HG02759 (cell line): Measurements from ENCODE around the gene SLC25A6.
"Not testable (repeated sequence)": the region's sequence is repeated elsewhere in the genome, so short reads cannot be mapped to it uniquely, and the experiment has no call there.

Experiments used
- ATAC-seq: cut with Tn5 transposase; IDR thresholded peaks from one replicate; pipeline ENCODE4 v1.9.1; 2021; ENCODE audit warnings: mild to moderate bottlenecking, moderate library complexity; ENCODE audit not compliant: unreplicated experiment

The SLC25A6 gene

GRCh38 chrX:1390621-1391369 is 1.1 kb downstream of the SLC25A6 start:
- no peak for ATAC-seq

- no peak for ATAC-seq
Measured at GRCh38 chrX:1389993-1390285, 2.0 kb downstream of the SLC25A6 start.

GRCh38 chrX:1389181-1389992 is 2.5 kb downstream of the SLC25A6 start:
- ATAC-seq = no peak

GRCh38 chrX:1388651-1389050 is 3.3 kb downstream of the SLC25A6 start:
- no peak for ATAC-seq

GRCh38 chrX:1387141-1387776 is 4.7 kb downstream of the SLC25A6 start:
- ATAC-seq = no peak

GRCh38 chrX:1386338-1387127 is 5.4 kb downstream of the SLC25A6 start:
- ATAC-seq = no peak

- ATAC-seq = no peak
Measured at GRCh38 chrX:1385253-1386223, 6.4 kb downstream of the SLC25A6 start.

GRCh38 chrX:1384658-1385252 is 7.2 kb downstream of the SLC25A6 start:
- ATAC-seq = no peak

GRCh38 chrX:1380672-1381233 is 11.2 kb downstream of the SLC25A6 start:
- ATAC-seq = no peak

- ATAC-seq = no peak
Measured at GRCh38 chrX:1378306-1378759, 13.6 kb downstream of the SLC25A6 start.

GRCh38 chrX:1368385-1368698 is 23.6 kb downstream of the SLC25A6 start:
- ATAC-seq = no peak

- ATAC-seq = not testable (repeated sequence)
Measured at GRCh38 chrX:1366363-1366762, 25.6 kb downstream of the SLC25A6 start.

GRCh38 chrX:1361910-1362309 is 30.0 kb downstream of the SLC25A6 start:
- no peak for ATAC-seq

GRCh38 chrX:1361275-1361674 is 30.6 kb downstream of the SLC25A6 start:
- no peak for ATAC-seq

GRCh38 chrX:1360171-1360570 is 31.7 kb downstream of the SLC25A6 start:
- ATAC-seq = no peak

- no peak for ATAC-seq
Measured at GRCh38 chrX:1359477-1359873, 32.4 kb downstream of the SLC25A6 start.

- ATAC-seq = no peak
Measured at GRCh38 chrX:1358793-1359476, 33.0 kb downstream of the SLC25A6 start.

- ATAC-seq = no peak
Measured at GRCh38 chrX:1357993-1358392, 33.9 kb downstream of the SLC25A6 start.
